ENCODE results near the gene EEF1AKMT2.
A peak's percentile ranks its signal among the peaks of the same experiment; 100 is the strongest.

Gene EEF1AKMT2

DNA sequence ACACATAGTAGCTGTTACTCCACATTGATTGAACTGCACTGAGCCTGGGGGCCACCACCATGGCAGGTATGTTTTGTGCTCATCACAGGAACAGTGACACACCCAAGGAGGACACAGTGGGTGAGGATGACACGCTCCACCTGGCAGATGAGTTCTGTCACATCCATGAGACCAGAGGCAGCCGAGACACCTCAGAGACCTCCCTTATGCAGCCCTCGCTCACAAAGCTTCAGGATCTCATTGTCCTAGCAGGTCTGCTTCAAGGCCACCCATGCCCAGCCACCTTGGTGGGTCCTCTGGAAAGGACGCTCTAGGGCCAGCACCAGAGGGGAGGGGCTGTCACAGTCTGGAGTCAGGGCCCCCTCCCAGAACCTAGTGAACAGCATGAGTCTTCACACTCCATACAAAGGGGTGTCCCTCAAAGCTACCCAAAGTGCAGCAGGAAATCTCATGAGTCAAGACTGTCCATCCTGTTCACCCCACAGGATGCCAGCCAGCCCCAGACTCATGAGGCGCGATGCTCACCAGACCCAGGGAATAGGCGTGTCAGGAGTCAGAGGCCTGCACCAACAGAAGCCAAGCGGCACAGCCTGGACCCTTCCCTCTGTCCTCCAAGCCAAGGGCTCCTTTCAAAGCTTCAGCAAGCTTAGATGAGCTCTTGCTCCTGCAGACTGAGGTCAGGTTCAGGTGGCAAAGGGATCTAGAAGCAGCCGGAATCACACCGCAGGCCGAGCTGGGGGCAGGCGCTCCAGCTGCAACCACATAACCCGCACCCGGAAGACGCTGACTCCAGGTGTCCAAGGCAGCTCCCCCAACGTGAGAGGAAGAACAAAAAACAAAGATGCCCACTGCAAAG, 57.1 kb downstream of the EEF1AKMT2 start:
- in situ Hi-C loops (cut with HindIII; ENCODE audit: low pct_ligation_motif_present, low sequenced_read_pairs) = no loop called here
- Histone ChIP-seq H3K4me3 (ENCODE audit: low read depth, low read length) (no peak overlapping the region), H3K36me3 (replicated peaks) (no peaks in the 10 kb centered on the region), H3K27ac (no peak overlapping the region), H3K27me3 (replicated peaks) (no peaks in the 10 kb centered on the region)
- TF ChIP-seq, protein P1, sequence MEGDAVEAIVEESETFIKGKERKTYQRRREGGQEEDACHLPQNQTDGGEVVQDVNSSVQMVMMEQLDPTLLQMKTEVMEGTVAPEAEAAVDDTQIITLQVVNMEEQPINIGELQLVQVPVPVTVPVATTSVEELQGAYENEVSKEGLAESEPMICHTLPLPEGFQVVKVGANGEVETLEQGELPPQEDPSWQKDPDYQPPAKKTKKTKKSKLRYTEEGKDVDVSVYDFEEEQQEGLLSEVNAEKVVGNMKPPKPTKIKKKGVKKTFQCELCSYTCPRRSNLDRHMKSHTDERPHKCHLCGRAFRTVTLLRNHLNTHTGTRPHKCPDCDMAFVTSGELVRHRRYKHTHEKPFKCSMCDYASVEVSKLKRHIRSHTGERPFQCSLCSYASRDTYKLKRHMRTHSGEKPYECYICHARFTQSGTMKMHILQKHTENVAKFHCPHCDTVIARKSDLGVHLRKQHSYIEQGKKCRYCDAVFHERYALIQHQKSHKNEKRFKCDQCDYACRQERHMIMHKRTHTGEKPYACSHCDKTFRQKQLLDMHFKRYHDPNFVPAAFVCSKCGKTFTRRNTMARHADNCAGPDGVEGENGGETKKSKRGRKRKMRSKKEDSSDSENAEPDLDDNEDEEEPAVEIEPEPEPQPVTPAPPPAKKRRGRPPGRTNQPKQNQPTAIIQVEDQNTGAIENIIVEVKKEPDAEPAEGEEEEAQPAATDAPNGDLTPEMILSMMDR (IDR thresholded peaks at IDR 0.05; ENCODE audit: low read depth, low read length, missing control alignments) = no peak
- no peak for DNase-seq

- Histone ChIP-seq H3K4me3 (ENCODE audit: low read depth, low read length) (no peak overlapping the region), H3K27me3 (replicated peaks) (no peaks in the 10 kb centered on the region), H3K36me3 (replicated peaks) (no peaks in the 10 kb centered on the region), H3K27ac (no peak overlapping the region)
- TF ChIP-seq, protein P1 (IDR thresholded peaks at IDR 0.05; ENCODE audit: low read depth, low read length, missing control alignments) = no peak
- in situ Hi-C loops (cut with HindIII; ENCODE audit: low pct_ligation_motif_present, low sequenced_read_pairs) = no loop called here
- no peak for DNase-seq
Measured at GRCh38 chr10:124733571-124734245, 58.0 kb downstream of the EEF1AKMT2 start.

- Histone ChIP-seq H3K27me3 (replicated peaks) (no peaks in the 10 kb centered on the region), H3K4me3 (ENCODE audit: low read depth, low read length) (no peak overlapping the region), H3K36me3 (replicated peaks) (no peaks in the 10 kb centered on the region), H3K27ac (no peak overlapping the region)
- peak; percentile 37 for DNase-seq
- in situ Hi-C loops (cut with HindIII; ENCODE audit: low pct_ligation_motif_present, low sequenced_read_pairs) = no loop called here
- TF ChIP-seq, protein P1 (IDR thresholded peaks at IDR 0.05; ENCODE audit: low read depth, low read length, missing control alignments) = no peak
Measured at GRCh38 chr10:124732931-124733570, 58.6 kb downstream of the EEF1AKMT2 start.

DNA sequence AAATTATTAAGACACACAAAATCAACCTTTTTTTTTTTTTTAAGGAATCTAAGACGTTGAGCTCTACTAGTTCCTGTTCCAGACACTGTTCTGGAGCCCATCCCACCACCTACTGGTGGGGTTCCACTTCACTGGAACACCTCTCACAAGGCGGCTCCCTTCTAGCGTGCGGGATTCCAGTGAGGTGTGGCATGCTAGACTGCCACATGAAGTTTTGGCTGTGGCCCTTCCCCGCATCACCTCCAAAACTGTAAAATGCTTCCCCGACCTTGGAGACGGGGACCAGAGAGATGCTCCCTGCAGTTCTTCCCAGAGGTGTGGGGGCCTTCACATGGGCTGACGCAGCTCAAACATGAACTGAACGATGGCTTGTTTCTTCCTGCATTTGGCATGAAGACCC, 60.1 kb downstream of the EEF1AKMT2 start:
- TF ChIP-seq, protein P1 (IDR thresholded peaks at IDR 0.05; ENCODE audit: low read depth, low read length, missing control alignments) = no peak
- no peaks in the 10 kb centered on the region for H3K36me3 ChIP-seq (replicated peaks)
- H3K27ac ChIP-seq = no peak overlapping the region
- no peak for DNase-seq
- in situ Hi-C loops (cut with HindIII; ENCODE audit: low pct_ligation_motif_present, low sequenced_read_pairs) = no loop called here
- no peaks in the 10 kb centered on the region for H3K27me3 ChIP-seq (replicated peaks)
- no peak overlapping the region for H3K4me3 ChIP-seq (ENCODE audit: low read depth, low read length)

DNA sequence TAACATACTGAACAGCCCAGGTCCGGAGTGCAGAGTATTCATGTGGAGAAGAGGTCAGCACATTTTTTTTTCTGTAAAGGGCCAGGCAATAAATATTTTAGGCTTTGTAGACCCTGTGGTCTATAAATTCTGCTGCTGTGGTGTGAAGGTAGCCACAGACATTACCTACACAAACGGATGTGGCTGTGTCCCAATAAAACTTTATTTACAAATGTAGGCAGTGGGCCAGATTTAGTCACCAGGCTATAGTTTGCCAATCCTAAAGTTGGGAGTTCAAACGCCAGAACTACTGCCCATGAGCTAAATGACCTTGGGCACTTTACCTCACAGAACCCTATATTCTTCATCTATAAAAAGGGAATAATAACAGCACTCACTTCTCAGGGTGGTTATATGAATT, 60.9 kb downstream of the EEF1AKMT2 start:
- H3K36me3 ChIP-seq (replicated peaks) = no peaks in the 10 kb centered on the region
- no peaks in the 10 kb centered on the region for H3K27me3 ChIP-seq (replicated peaks)
- no peak overlapping the region for H3K27ac ChIP-seq
- in situ Hi-C loops (cut with HindIII; ENCODE audit: low pct_ligation_motif_present, low sequenced_read_pairs) = no loop called here
- H3K4me3 ChIP-seq (ENCODE audit: low read depth, low read length) = no peak overlapping the region
- DNase-seq = no peak
- TF ChIP-seq, protein P1 (IDR thresholded peaks at IDR 0.05; ENCODE audit: low read depth, low read length, missing control alignments) = no peak
